ENCODE data around the gene AKAP17A. TPM values are rescaled to one million over a fixed set of nuclear protein-coding genes. Genes with fewer than 3 reads are reported as not detected.

Gene AKAP17A
- total RNA-seq, result 18.1 and 23.0 TPM in 2 replicates

GRCh38 chrX:1591102-1591862 lies at the start of gene AKAP17A:
AKAP17A (plus strand) TSS chrX:1591604; CDS start chrX:1593463, 1,859 bp downstream.

GRCh38 chrX:1614927-1615326 lies 23.5 kb downstream of the AKAP17A start, which contains the start of gene ASMT:
ASMT (plus strand) TSS chrX:1615059; CDS start chrX:1615200, 141 bp downstream.

Other genes with a start within 250 kb of the AKAP17A start
- gene SLC25A6, start 199.5 kb upstream of the AKAP17A start, total RNA-seq, result 224 and 283 TPM in 2 replicates
- 20.6 and 23.9 TPM in 2 replicates for gene ASMTL, start 138.7 kb upstream of the AKAP17A start, total RNA-seq
- not detected in 2 replicates for gene P2RY8, start 54.4 kb upstream of the AKAP17A start, total RNA-seq
- gene ASMT, start 23.5 kb downstream of the AKAP17A start, total RNA-seq, result not detected in 2 replicates